SKM-1 treated with dmso at 0.1 percent for 144 hours (cell line): Measurements from ENCODE around the gene SOCS6.
"Not testable (repeated sequence)": the region's sequence is repeated elsewhere in the genome, so short reads cannot be mapped to it uniquely, and the experiment has no call there.

ENCODE experiments used
- DNase-seq: peaks from one replicate; lab custom pipeline; 2025; ENCODE audit not compliant: unreplicated experiment; lab: John Stamatoyannopoulos, UW

SOCS6 gene

GRCh38 chr18:70288851-70289328 lies at the start of gene SOCS6:
TSS of gene SOCS6 (plus strand) at chr18:70289045. CDS start at chr18:70324669, 35,624 bp downstream.
- DNase-seq, result peak; percentile 37

GRCh38 chr18:70243131-70243929 lies 45.5 kb upstream of the SOCS6 start:
- DNase-seq, result no peak

GRCh38 chr18:70246061-70246466 lies 42.8 kb upstream of the SOCS6 start:
- no peak for DNase-seq

- no peak for DNase-seq
Observed at GRCh38 chr18:70249118-70249517, 39.7 kb upstream of the SOCS6 start.

GRCh38 chr18:70249861-70250260 lies 39.0 kb upstream of the SOCS6 start:
- not testable (repeated sequence) for DNase-seq

- no peak for DNase-seq
Observed at GRCh38 chr18:70250781-70251180, 38.1 kb upstream of the SOCS6 start.

GRCh38 chr18:70256184-70256583 lies 32.7 kb upstream of the SOCS6 start:
- DNase-seq, result no peak

- no peak for DNase-seq
Observed at GRCh38 chr18:70256994-70257393, 31.9 kb upstream of the SOCS6 start.

- no peak for DNase-seq
Observed at GRCh38 chr18:70258243-70258642, 30.6 kb upstream of the SOCS6 start.

- DNase-seq, result no peak
Observed at GRCh38 chr18:70260683-70261082, 28.2 kb upstream of the SOCS6 start.

- no peak for DNase-seq
Observed at GRCh38 chr18:70261141-70261788, 27.6 kb upstream of the SOCS6 start.

GRCh38 chr18:70263336-70263735 lies 25.5 kb upstream of the SOCS6 start:
- DNase-seq, result no peak

GRCh38 chr18:70271742-70272141 lies 17.1 kb upstream of the SOCS6 start:
- no peak for DNase-seq

- no peak for DNase-seq
Observed at GRCh38 chr18:70273021-70273420, 15.8 kb upstream of the SOCS6 start.

GRCh38 chr18:70276416-70277191 lies 12.2 kb upstream of the SOCS6 start:
- DNase-seq, result no peak

- no peak for DNase-seq
Observed at GRCh38 chr18:70279470-70279869, 9.4 kb upstream of the SOCS6 start.

- DNase-seq, result no peak
Observed at GRCh38 chr18:70280007-70280925, 8.6 kb upstream of the SOCS6 start.

- DNase-seq, result peak; percentile 94
Observed at GRCh38 chr18:70284976-70285620, 3.7 kb upstream of the SOCS6 start.

- DNase-seq, result no peak
Observed at GRCh38 chr18:70287731-70288130, 1.1 kb upstream of the SOCS6 start.
